Activated naive CD4-positive, alpha-beta T cell treated with anti-CD3 and anti-CD28 coated beads, Interleukin-2, amount 50 U/mL, for 24 hours (primary cell): ENCODE measurements around the gene YKT6.

Experiments used
- H3K27ac Mint-ChIP-seq: one replicate; pipeline ENCODE4 v1.8.0; 2021; ENCODE audit warnings: mild to moderate bottlenecking, mixed read lengths
- H3K27me3 Mint-ChIP-seq: one replicate; pipeline ENCODE4 v1.8.0; 2021; ENCODE audit warnings: mixed read lengths
- H3K36me3 Mint-ChIP-seq: one replicate; pipeline ENCODE4 v1.8.0; 2021; ENCODE audit warnings: mixed read lengths
- H3K4me1 Mint-ChIP-seq: one replicate; pipeline ENCODE4 v1.8.0; 2021; ENCODE audit warnings: mixed read lengths
- H3K4me3 Mint-ChIP-seq: one replicate; pipeline ENCODE4 v1.8.0; 2021; ENCODE audit warnings: mild to moderate bottlenecking, mixed read lengths
- H3K9me3 Mint-ChIP-seq: one replicate; pipeline ENCODE4 v1.8.0; 2021; ENCODE audit warnings: mixed read lengths

The YKT6 gene

GRCh38 chr7:44218418-44219201, 17.8 kb downstream of the YKT6 start:
- Mint-ChIP-seq H3K4me3 (no peak overlapping the region), H3K27me3 (no peaks in the 10 kb centered on the region), H3K4me1 (no peaks in the 10 kb centered on the region), H3K27ac (no peak overlapping the region), H3K9me3 (no peaks in the 10 kb centered on the region), H3K36me3 (peaks cover 2% of the 10 kb centered on the region)

- H3K4me1 Mint-ChIP-seq = no peaks in the 10 kb centered on the region
- no peaks in the 10 kb centered on the region for H3K36me3 Mint-ChIP-seq
- no peaks in the 10 kb centered on the region for H3K27me3 Mint-ChIP-seq
- no peak overlapping the region for H3K27ac Mint-ChIP-seq
- no peak overlapping the region for H3K4me3 Mint-ChIP-seq
- H3K9me3 Mint-ChIP-seq = no peaks in the 10 kb centered on the region
Measured at GRCh38 chr7:44219371-44220045, 18.7 kb downstream of the YKT6 start.

GRCh38 chr7:44220046-44220357, 19.2 kb downstream of the YKT6 start:
- Mint-ChIP-seq H3K4me3 (no peak overlapping the region), H3K9me3 (no peaks in the 10 kb centered on the region), H3K27me3 (no peaks in the 10 kb centered on the region), H3K36me3 (no peaks in the 10 kb centered on the region), H3K4me1 (no peaks in the 10 kb centered on the region), H3K27ac (no peak overlapping the region)

GRCh38 chr7:44220358-44221112, 19.8 kb downstream of the YKT6 start:
- H3K27me3 Mint-ChIP-seq = no peaks in the 10 kb centered on the region
- no peak overlapping the region for H3K4me3 Mint-ChIP-seq
- no peaks in the 10 kb centered on the region for H3K4me1 Mint-ChIP-seq
- no peaks in the 10 kb centered on the region for H3K9me3 Mint-ChIP-seq
- H3K36me3 Mint-ChIP-seq = no peaks in the 10 kb centered on the region
- H3K27ac Mint-ChIP-seq = no peak overlapping the region

- no peak overlapping the region for H3K4me3 Mint-ChIP-seq
- no peaks in the 10 kb centered on the region for H3K27me3 Mint-ChIP-seq
- no peaks in the 10 kb centered on the region for H3K4me1 Mint-ChIP-seq
- no peaks in the 10 kb centered on the region for H3K9me3 Mint-ChIP-seq
- H3K27ac Mint-ChIP-seq = no peak overlapping the region
- no peaks in the 10 kb centered on the region for H3K36me3 Mint-ChIP-seq
Measured at GRCh38 chr7:44221231-44221791, 20.5 kb downstream of the YKT6 start.

GRCh38 chr7:44222074-44222473, 21.3 kb downstream of the YKT6 start:
- H3K4me3 Mint-ChIP-seq = no peak overlapping the region
- no peaks in the 10 kb centered on the region for H3K9me3 Mint-ChIP-seq
- H3K36me3 Mint-ChIP-seq = no peaks in the 10 kb centered on the region
- no peaks in the 10 kb centered on the region for H3K4me1 Mint-ChIP-seq
- no peaks in the 10 kb centered on the region for H3K27me3 Mint-ChIP-seq
- H3K27ac Mint-ChIP-seq = no peak overlapping the region

GRCh38 chr7:44222776-44223261, 22.0 kb downstream of the YKT6 start:
- Mint-ChIP-seq H3K27me3 (no peaks in the 10 kb centered on the region), H3K36me3 (no peaks in the 10 kb centered on the region), H3K9me3 (no peaks in the 10 kb centered on the region), H3K4me1 (no peaks in the 10 kb centered on the region), H3K27ac (no peak overlapping the region), H3K4me3 (no peak overlapping the region)

- Mint-ChIP-seq H3K4me1 (no peaks in the 10 kb centered on the region), H3K27ac (no peak overlapping the region), H3K9me3 (no peaks in the 10 kb centered on the region)
Measured at GRCh38 chr7:44223362-44224079, 22.7 kb downstream of the YKT6 start.

GRCh38 chr7:44224080-44224973, 23.5 kb downstream of the YKT6 start:
- no peaks in the 10 kb centered on the region for H3K36me3 Mint-ChIP-seq
- H3K27me3 Mint-ChIP-seq = no peaks in the 10 kb centered on the region
- H3K9me3 Mint-ChIP-seq = no peaks in the 10 kb centered on the region
- no peak overlapping the region for H3K4me3 Mint-ChIP-seq
- H3K4me1 Mint-ChIP-seq = no peaks in the 10 kb centered on the region
- H3K27ac Mint-ChIP-seq = no peak overlapping the region

More at GRCh38 chr7:44223362-44224079, 22.7 kb downstream of the YKT6 start:
- Mint-ChIP-seq H3K4me3 (no peak overlapping the region), H3K36me3 (no peaks in the 10 kb centered on the region), H3K27me3 (no peaks in the 10 kb centered on the region)

- H3K4me1 Mint-ChIP-seq = no peaks in the 10 kb centered on the region
- H3K4me3 Mint-ChIP-seq = no peak overlapping the region
- H3K27me3 Mint-ChIP-seq = no peaks in the 10 kb centered on the region
- no peaks in the 10 kb centered on the region for H3K9me3 Mint-ChIP-seq
- no peak overlapping the region for H3K27ac Mint-ChIP-seq
- H3K36me3 Mint-ChIP-seq = no peaks in the 10 kb centered on the region
Measured at GRCh38 chr7:44224974-44225565, 24.3 kb downstream of the YKT6 start.

GRCh38 chr7:44225566-44226395, 25.0 kb downstream of the YKT6 start:
- Mint-ChIP-seq H3K27ac (no peak overlapping the region), H3K4me1 (no peaks in the 10 kb centered on the region), H3K4me3 (no peak overlapping the region), H3K9me3 (no peaks in the 10 kb centered on the region), H3K36me3 (no peaks in the 10 kb centered on the region), H3K27me3 (no peaks in the 10 kb centered on the region)

- H3K36me3 Mint-ChIP-seq = no peaks in the 10 kb centered on the region
- H3K9me3 Mint-ChIP-seq = no peaks in the 10 kb centered on the region
- no peaks in the 10 kb centered on the region for H3K4me1 Mint-ChIP-seq
- H3K27ac Mint-ChIP-seq = no peak overlapping the region
- H3K4me3 Mint-ChIP-seq = no peak overlapping the region
- no peaks in the 10 kb centered on the region for H3K27me3 Mint-ChIP-seq
Measured at GRCh38 chr7:44226396-44226753, 25.6 kb downstream of the YKT6 start.

- no peak overlapping the region for H3K4me3 Mint-ChIP-seq
- no peaks in the 10 kb centered on the region for H3K4me1 Mint-ChIP-seq
- H3K36me3 Mint-ChIP-seq = no peaks in the 10 kb centered on the region
- H3K27ac Mint-ChIP-seq = no peak overlapping the region
- no peaks in the 10 kb centered on the region for H3K9me3 Mint-ChIP-seq
- H3K27me3 Mint-ChIP-seq = no peaks in the 10 kb centered on the region
Measured at GRCh38 chr7:44227911-44228310, 27.1 kb downstream of the YKT6 start.
